Motor neuron (in vitro differentiated cells): ENCODE results near the gene CSNK1D. TPM values are rescaled to one million over a fixed set of nuclear protein-coding genes. Genes with fewer than 3 reads are reported as not detected.
"Not testable (repeated sequence)": the region's sequence is repeated elsewhere in the genome, so short reads cannot be mapped to it uniquely, and the experiment has no call there.

Source experiments
- ATAC-seq, 8 experiments: fragments of 200-7000 bp; cut with Tn5 transposase; replicated peaks in 6 of 8; 2 replicates each; pipeline ENCODE4 v1.8.0; 2021; ENCODE audit warnings: mild to moderate bottlenecking in 8 of 8, moderate library complexity in 8 of 8
- H3K27ac ChIP-seq, 2 donors: fragments of 250-450 bp; sonication (Bioruptor Pico); 2 replicates each; pipeline ENCODE4 v1.9.0; 2021; ENCODE audit warnings: antibody characterized with exemption in 2 of 2, mild to moderate bottlenecking in 2 of 2, moderate library complexity in 1 of 2
- H3K4me1 ChIP-seq, 2 donors: fragments of 250-450 bp; sonication (Bioruptor Pico); replicated peaks in 1 of 2; 2 replicates each; pipeline ENCODE4 v1.6.1; 2021; ENCODE audit warnings: antibody characterized with exemption in 2 of 2, mild to moderate bottlenecking in 2 of 2, moderate library complexity in 1 of 2
- H3K4me3 ChIP-seq, 5 donors: fragments of 250-450 bp; sonication (Bioruptor Pico); 2 replicates each; pipeline ENCODE4 v1.9.0; 2021; ENCODE audit warnings: antibody characterized with exemption in 5 of 5, mild to moderate bottlenecking in 5 of 5, moderate library complexity in 4 of 5
- WGBS, 10 experiments: fragments of 450-650 bp; shearing (Covaris generic); methylation state at CpG; one replicate each; pipeline ENCODE4 v1.0.0; 2022; 5-methylcytosine and 5-hydroxymethylcytosine counted together
- in situ Hi-C, 9 experiments: fragments of 400-800 bp; cut with MboI; loops; one replicate each; pipeline ENCODE4 v1.15.0; 2021; ENCODE audit warnings: low sequenced_read_pairs in 9 of 9, low pct_unique_long_range_greater_than_20kb in 2 of 9; ENCODE audit not compliant: unreplicated experiment in 9 of 9
- total RNA-seq, 8 experiments: library from RNA; unstranded; fragments of 300-600 nt; gene quantifications; 2 replicates each; pipeline versions ENCODE4 v1.2.3 to v1.2.4, GENCODE V29; 2022

The CSNK1D gene
- total RNA-seq, 8 experiments from 2014 or later = 24.1 to 109 (median 43.9) TPM

GRCh38 chr17:82255402-82255972, 18.0 kb downstream of the CSNK1D start:
- no peak overlapping the region for H3K4me3 ChIP-seq
- no peak overlapping the region for H3K27ac ChIP-seq
- H3K4me1 ChIP-seq = no peaks in the 10 kb centered on the region
- 79 to 100% (median 94%) methylated on average over 1 to 11 of the region's 15 CpGs for WGBS, 10 experiments
- peak in 5 of 8 experiments; percentile 19 to 33 (median 30) for ATAC-seq
- in situ Hi-C loops = no loop called here

- H3K4me1 ChIP-seq, H3K4me3 ChIP-seq, ATAC-seq, in situ Hi-C loops, H3K27ac ChIP-seq: not testable (repeated sequence)
- 97 to 100% (median 100%) methylated on average over 2 to 8 of the region's 33 CpGs; no CpG with 5 or more reads in 7 of the 10 experiments for WGBS, 10 experiments
Observed at GRCh38 chr17:82254746-82255145, 18.8 kb downstream of the CSNK1D start.

GRCh38 chr17:82254096-82254495, 19.4 kb downstream of the CSNK1D start:
- H3K4me3 ChIP-seq, H3K27ac ChIP-seq, ATAC-seq, H3K4me1 ChIP-seq, in situ Hi-C loops: not testable (repeated sequence)
- WGBS, 10 experiments = 98% methylated on average over 8 of the region's 39 CpGs; no CpG with 5 or more reads in 9 of the 10 experiments

- Histone ChIP-seq H3K27ac (peak overlapping the region in 1 of 2 donors; percentile 49), H3K4me3 (no peak overlapping the region), H3K4me1 (no peaks in the 10 kb centered on the region)
- ATAC-seq = no peak
- in situ Hi-C loops = no loop called here
- WGBS, 10 experiments = 90 to 100% (median 100%) methylated on average over 1 to 7 of the region's 12 CpGs; no CpG with 5 or more reads in 5 of the 10 experiments
Observed at GRCh38 chr17:82253179-82253544, 20.3 kb downstream of the CSNK1D start.

GRCh38 chr17:82252511-82253178, 20.9 kb downstream of the CSNK1D start:
- no peak for ATAC-seq
- WGBS, 10 experiments = 67 to 100% (median 98%) methylated on average over 1 to 22 of the region's 28 CpGs
- Histone ChIP-seq H3K27ac (peak overlapping the region in 1 of 2 donors; percentile 9), H3K4me3 (no peak overlapping the region), H3K4me1 (no peaks in the 10 kb centered on the region)
- in situ Hi-C loops = no loop called here

- in situ Hi-C loops = no loop called here
- WGBS, 10 experiments = 47 to 100% (median 100%) methylated on average over 2 to 19 of the region's 25 CpGs; no CpG with 5 or more reads in 3 of the 10 experiments
- ATAC-seq = no peak
Observed at GRCh38 chr17:82250868-82251500, 22.5 kb downstream of the CSNK1D start.

GRCh38 chr17:82249896-82250581, 23.5 kb downstream of the CSNK1D start:
- in situ Hi-C loops = no loop called here
- WGBS, 10 experiments = 98 to 100% (median 100%) methylated on average over 1 to 15 of the region's 33 CpGs; no CpG with 5 or more reads in 7 of the 10 experiments
- H3K4me1 ChIP-seq = no peaks in the 10 kb centered on the region
- no peak for ATAC-seq
- H3K4me3 ChIP-seq = no peak overlapping the region
- no peak overlapping the region for H3K27ac ChIP-seq

More at GRCh38 chr17:82250868-82251500, 22.5 kb downstream of the CSNK1D start:
- H3K4me1 ChIP-seq = no peaks in the 10 kb centered on the region
- H3K27ac ChIP-seq = peak overlapping the region in 1 of 2 donors; percentile 8
- H3K4me3 ChIP-seq = no peak overlapping the region

- H3K4me1 ChIP-seq = no peaks in the 10 kb centered on the region
- in situ Hi-C loops = no loop called here
- no peak overlapping the region for H3K4me3 ChIP-seq
- no peak for ATAC-seq
- H3K27ac ChIP-seq = no peak overlapping the region
- WGBS, 10 experiments = 96 to 100% (median 98%) methylated on average over 1 to 4 of the region's 54 CpGs; no CpG with 5 or more reads in 6 of the 10 experiments
Observed at GRCh38 chr17:82248815-82249674, 24.5 kb downstream of the CSNK1D start.

GRCh38 chr17:82247856-82248671, 25.4 kb downstream of the CSNK1D start:
- H3K4me3 ChIP-seq = no peak overlapping the region
- ATAC-seq = no peak
- H3K27ac ChIP-seq = no peak overlapping the region
- no peaks in the 10 kb centered on the region for H3K4me1 ChIP-seq
- in situ Hi-C loops = no loop called here
- WGBS, 10 experiments = 80 to 100% (median 92%) methylated on average over 1 to 14 of the region's 28 CpGs; no CpG with 5 or more reads in 3 of the 10 experiments

- Histone ChIP-seq H3K4me1 (peaks cover 2 to 4% of the 10 kb centered on the region in 2 donors), H3K4me3 (no peak overlapping the region), H3K27ac (no peak overlapping the region)
- ATAC-seq = peak in 2 of 8 experiments; percentile 29 to 33
- 47 to 100% (median 98%) methylated on average over 1 to 15 of the region's 22 CpGs; no CpG with 5 or more reads in 5 of the 10 experiments for WGBS, 10 experiments
- in situ Hi-C loops = no loop called here
Observed at GRCh38 chr17:82247182-82247823, 26.2 kb downstream of the CSNK1D start.

GRCh38 chr17:82246365-82247181, 26.9 kb downstream of the CSNK1D start:
- H3K27ac ChIP-seq = no peak overlapping the region
- H3K4me3 ChIP-seq = no peak overlapping the region
- 0 to 93% (median 81%) methylated on average over 1 to 10 of the region's 27 CpGs; no CpG with 5 or more reads in 5 of the 10 experiments for WGBS, 10 experiments
- ATAC-seq = peak in 6 of 8 experiments; percentile 4 to 70 (median 20)
- in situ Hi-C loops = no loop called here
- peaks cover 5 to 11% of the 10 kb centered on the region in 2 donors for H3K4me1 ChIP-seq
